AG04450 (cell line): Measurements from ENCODE around the gene PALM2AKAP2. TPM values are rescaled to one million over a fixed set of nuclear protein-coding genes. Genes with fewer than 3 reads are reported as not detected.
A peak's percentile ranks its signal among the peaks of the same experiment; 100 is the strongest.

ENCODE experiments used
- CTCF ChIA-PET: fragments of 300-600, 350-600 bp; formaldehyde crosslinking; extraction: SDS; loops from one replicate; lab custom pipeline; 2022; ENCODE audit warnings: antibody characterized with exemption, inconsistent platforms; lab: Charles Lee
- POLR2A ChIA-PET: fragments of 350-600 bp; formaldehyde crosslinking; extraction: SDS; loops from one replicate; lab custom pipeline; 2021; ENCODE audit warnings: antibody characterized with exemption, inconsistent platforms; lab: Yijun Ruan, JAX
- DNase-seq: peaks from one replicate; pipeline ENCODE4 v3.0.0-alpha.2; 2011; ENCODE audit warnings: low read depth, low spot score
- H3K27ac ChIP-seq: one replicate; pipeline ENCODE4 v1.5.1; 2012; ENCODE audit warnings: low read depth, low read length, control low read depth
- H3K27me3 ChIP-seq: one replicate; pipeline ENCODE4 v1.6.0; 2012; ENCODE audit warnings: low read length; ENCODE audit not compliant: control insufficient read depth, insufficient read depth
- H3K4me3 ChIP-seq: 2 replicates; pipeline ENCODE4 v1.5.1; 2011; ENCODE audit warnings: mild to moderate bottlenecking, low read depth, low read length, control low read depth
- H3K9me3 ChIP-seq: 2 replicates; pipeline ENCODE4 v1.5.1; 2012; ENCODE audit warnings: low read length; ENCODE audit not compliant: control insufficient read depth, insufficient read depth
- polyA plus RNA-seq: library from polyadenylated mRNA; depleted of rRNA; stranded (reverse); fragments of >200 nt; gene quantifications from 2 replicates; pipeline ENCODE4 v1.2.3, GENCODE V29; 2011
- TF ChIP-seq, protein P1 (sequence below): IDR thresholded peaks from 2 replicates; pipeline ENCODE4 v1.5.1; 2011; ENCODE audit warnings: low read depth, low read length, control low read depth, inconsistent platforms

The PALM2AKAP2 gene
- polyA plus RNA-seq, 1 experiment: 4.6 TPM

DNA sequence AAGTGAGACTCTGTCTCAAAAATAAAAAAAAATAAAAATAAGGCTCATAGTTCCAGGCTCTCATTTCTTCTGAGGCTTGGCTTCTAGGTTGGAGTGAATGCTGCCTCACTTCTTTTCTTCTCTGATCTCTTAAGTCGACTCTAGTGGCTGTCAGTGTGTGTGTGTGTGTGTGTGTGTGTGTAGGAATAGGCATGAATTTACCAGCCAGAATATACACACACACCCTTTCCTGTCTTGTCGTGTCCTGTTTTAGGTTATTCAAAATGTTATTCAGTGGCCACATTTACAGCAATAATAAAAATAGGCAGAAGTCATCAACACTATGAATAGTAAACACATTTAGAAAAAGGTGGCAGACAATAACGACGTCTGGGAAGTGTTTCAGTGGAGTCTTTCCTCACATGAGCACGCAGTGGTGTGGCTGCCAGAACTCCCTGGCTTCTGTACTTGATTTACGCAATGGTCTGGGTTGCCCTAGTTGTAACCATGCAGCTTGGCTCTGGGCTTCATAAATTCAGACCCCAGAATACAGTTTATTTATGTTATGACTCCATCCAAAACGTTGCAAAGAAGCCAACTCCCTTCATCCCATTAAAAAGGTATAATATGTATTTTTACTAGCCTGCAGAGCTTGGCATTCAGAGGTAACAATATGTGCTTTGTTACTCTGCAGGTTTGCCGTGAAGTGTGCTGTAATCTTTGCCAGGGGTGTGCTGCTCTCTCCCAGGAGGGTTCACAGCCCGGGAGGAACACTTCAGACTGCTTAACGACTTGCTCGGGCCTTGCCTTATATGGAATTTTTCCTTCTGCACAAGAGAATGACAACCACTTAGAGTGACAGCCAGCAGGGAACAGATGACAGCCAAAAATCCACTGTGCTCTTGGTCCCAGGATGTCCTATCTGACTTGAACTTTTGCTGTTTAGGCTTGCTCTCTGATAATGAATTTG is 34.4 kb upstream of the PALM2AKAP2 start:
- H3K9me3 ChIP-seq: no peaks in the 10 kb centered on the region
- H3K4me3 ChIP-seq: no peak overlapping the region
- CTCF ChIA-PET: interaction anchor here (1.4 kb wide), 1 partner anchor 71 kb away, joined by 3 read pairs; no protein-coding TSS in a partner anchor
- POLR2A ChIA-PET: interaction anchor here (1.0 kb wide), 1 partner anchor 20 kb away, joined by 3 read pairs; no protein-coding TSS in a partner anchor
- TF ChIP-seq, protein P1, sequence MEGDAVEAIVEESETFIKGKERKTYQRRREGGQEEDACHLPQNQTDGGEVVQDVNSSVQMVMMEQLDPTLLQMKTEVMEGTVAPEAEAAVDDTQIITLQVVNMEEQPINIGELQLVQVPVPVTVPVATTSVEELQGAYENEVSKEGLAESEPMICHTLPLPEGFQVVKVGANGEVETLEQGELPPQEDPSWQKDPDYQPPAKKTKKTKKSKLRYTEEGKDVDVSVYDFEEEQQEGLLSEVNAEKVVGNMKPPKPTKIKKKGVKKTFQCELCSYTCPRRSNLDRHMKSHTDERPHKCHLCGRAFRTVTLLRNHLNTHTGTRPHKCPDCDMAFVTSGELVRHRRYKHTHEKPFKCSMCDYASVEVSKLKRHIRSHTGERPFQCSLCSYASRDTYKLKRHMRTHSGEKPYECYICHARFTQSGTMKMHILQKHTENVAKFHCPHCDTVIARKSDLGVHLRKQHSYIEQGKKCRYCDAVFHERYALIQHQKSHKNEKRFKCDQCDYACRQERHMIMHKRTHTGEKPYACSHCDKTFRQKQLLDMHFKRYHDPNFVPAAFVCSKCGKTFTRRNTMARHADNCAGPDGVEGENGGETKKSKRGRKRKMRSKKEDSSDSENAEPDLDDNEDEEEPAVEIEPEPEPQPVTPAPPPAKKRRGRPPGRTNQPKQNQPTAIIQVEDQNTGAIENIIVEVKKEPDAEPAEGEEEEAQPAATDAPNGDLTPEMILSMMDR: no peak
- DNase-seq: peak; percentile 52
- no peaks in the 10 kb centered on the region for H3K27me3 ChIP-seq
- H3K27ac ChIP-seq: no peak overlapping the region

DNA sequence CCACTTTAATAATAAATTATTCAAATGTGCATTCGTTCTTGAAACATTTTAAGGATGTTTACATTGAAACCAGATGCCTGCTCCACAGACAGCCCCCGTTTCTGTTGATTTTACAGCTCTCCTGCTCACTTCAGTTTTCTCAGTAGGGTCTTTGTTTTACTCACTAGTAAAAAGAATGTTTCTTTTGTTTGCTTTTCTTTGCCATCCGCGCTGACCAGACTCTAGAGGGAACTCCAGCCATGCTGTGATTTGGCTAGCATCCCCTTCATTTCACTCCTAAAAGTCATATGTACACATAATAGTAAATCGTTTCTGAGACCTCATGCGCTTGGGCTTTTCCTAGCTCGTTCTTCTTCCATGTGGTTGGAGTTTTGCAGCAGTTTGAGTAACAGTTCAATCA is 28.7 kb upstream of the PALM2AKAP2 start:
- Histone ChIP-seq H3K27me3 (no peaks in the 10 kb centered on the region), H3K27ac (peak overlapping the region; percentile 59), H3K9me3 (no peaks in the 10 kb centered on the region), H3K4me3 (0 out of 2 replicates have a peak overlapping the region, but pooled peaks have one; percentile 5)
- POLR2A ChIA-PET: interaction anchor here (1.2 kb wide), 1 partner anchor 16 kb away, joined by 3 read pairs; no protein-coding TSS in a partner anchor
- TF ChIP-seq, protein P1: peak; percentile 36; the same call in 1 of the 2 replicates
- CTCF ChIA-PET: interaction anchor here (1.1 kb wide), 1 partner anchor 66 kb away, joined by 5 read pairs; no protein-coding TSS in a partner anchor
- peak; percentile 55 for DNase-seq

DNA sequence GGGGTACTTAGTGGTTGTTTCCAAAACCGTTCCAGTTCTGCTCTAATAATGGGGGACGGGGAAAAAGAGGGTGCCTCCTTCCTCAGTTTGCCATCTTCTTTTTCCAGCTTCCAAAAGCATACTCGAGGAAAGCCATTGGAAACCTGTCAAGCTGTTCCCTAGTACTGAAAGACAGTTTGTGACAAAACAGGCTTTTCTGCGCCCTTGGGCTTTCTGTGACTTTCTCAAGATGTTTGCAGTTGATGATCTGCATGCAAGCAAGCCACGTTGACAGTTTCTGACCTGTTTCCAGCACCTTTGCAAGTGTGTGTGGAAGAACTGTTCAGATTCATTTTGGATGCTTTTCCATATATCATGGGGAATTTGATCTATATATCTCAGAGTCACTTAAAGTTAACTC is 26.7 kb upstream of the PALM2AKAP2 start:
- Histone ChIP-seq H3K4me3 (no peak overlapping the region), H3K9me3 (no peaks in the 10 kb centered on the region), H3K27ac (no peak overlapping the region), H3K27me3 (no peaks in the 10 kb centered on the region)
- CTCF ChIA-PET: interaction anchor here (2.9 kb wide), 1 partner anchor 10 kb away, joined by 7 read pairs; no protein-coding TSS in a partner anchor
- DNase-seq: no peak
- POLR2A ChIA-PET: no interaction called here
- TF ChIP-seq, protein P1: no peak

DNA sequence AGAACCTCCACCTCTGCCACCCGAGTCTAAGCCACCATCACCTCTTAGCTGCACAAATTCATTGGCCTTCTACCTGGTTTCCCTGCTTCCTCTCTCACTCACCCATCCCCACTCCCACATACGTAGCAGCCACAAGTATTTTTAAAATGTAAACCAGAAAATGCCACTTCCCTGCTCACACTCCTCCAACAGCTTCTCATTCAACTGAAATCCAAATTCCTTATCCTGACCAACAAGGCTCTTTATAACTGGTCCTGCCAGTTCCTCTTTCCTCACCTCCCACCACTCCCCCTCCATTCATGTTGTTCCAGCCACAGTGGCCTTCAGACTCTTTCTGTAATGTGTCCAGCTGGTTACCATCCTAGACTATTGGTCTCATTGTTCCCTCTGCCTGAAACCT is 25.0 kb upstream of the PALM2AKAP2 start:
- ChIA-PET CTCF (no interaction called here), POLR2A (no interaction called here)
- TF ChIP-seq, protein P1: no peak
- peak; percentile 41 for DNase-seq
- Histone ChIP-seq H3K4me3 (no peak overlapping the region), H3K9me3 (no peaks in the 10 kb centered on the region), H3K27me3 (no peaks in the 10 kb centered on the region), H3K27ac (no peak overlapping the region)

DNA sequence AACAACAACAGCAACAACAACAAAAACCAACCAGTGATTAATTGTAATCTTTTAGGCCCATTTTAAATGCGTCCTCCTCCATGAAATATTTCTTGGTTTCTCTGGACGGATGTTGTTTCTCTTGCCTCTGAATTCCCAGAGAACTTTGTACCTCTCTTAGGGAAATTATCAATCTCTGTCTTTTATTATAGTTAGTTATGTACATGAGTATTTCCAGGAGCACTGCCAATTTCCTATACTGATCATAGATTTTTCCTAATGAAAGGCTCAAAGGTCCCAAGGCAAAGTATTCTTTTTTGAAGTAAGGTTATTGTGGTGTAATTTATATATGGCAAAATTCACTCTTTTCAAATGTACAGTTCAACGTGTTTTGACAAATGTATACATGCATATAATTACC is 20.4 kb upstream of the PALM2AKAP2 start:
- Histone ChIP-seq H3K9me3 (no peaks in the 10 kb centered on the region), H3K4me3 (no peak overlapping the region), H3K27ac (no peak overlapping the region), H3K27me3 (no peaks in the 10 kb centered on the region)
- DNase-seq: no peak
- ChIA-PET POLR2A (no interaction called here), CTCF (no interaction called here)
- TF ChIP-seq, protein P1: no peak
